WTC11 (cell line): Measurements from ENCODE around the gene SCIN. TPM values are rescaled to one million over a fixed set of nuclear protein-coding genes. Genes with fewer than 3 reads are reported as not detected.

Experiments
- ATAC-seq: fragments of 200-7000 bp; cut with Tn5 transposase; 2 replicates; pipeline ENCODE4 v1.10.0; 2021; ENCODE audit warnings: mild to moderate bottlenecking, moderate library complexity
- CTCF ChIA-PET: fragments of 300-600 bp; sonication (Branson Sonifier 250); formaldehyde crosslinking; loops from one replicate; lab custom pipeline; 2021; ENCODE audit warnings: antibody characterized with exemption; lab: Charles Lee
- POLR2A ChIA-PET: fragments of 350-600 bp; sonication (Branson Sonifier 250); formaldehyde crosslinking; loops from one replicate; lab custom pipeline; 2021; ENCODE audit warnings: antibody characterized with exemption; lab: Charles Lee
- DNase-seq: peaks from one replicate; pipeline ENCODE4 v3.0.0; 2021; ENCODE audit warnings: low spot score
- H3K27ac Mint-ChIP-seq: 2 replicates; pipeline ENCODE4 v1.8.0; 2021; ENCODE audit warnings: mixed read lengths
- H3K27me3 Mint-ChIP-seq: 2 replicates; pipeline ENCODE4 v1.8.0; 2021; ENCODE audit warnings: low read depth, mild to moderate bottlenecking, moderate library complexity, mixed read lengths
- H3K36me3 Mint-ChIP-seq: 2 replicates; pipeline ENCODE4 v1.8.0; 2021; ENCODE audit warnings: mixed read lengths
- H3K4me1 Mint-ChIP-seq: 2 replicates; pipeline ENCODE4 v1.8.0; 2022; ENCODE audit warnings: mixed read lengths
- H3K4me3 Mint-ChIP-seq: 2 replicates; pipeline ENCODE4 v1.8.0; 2021; ENCODE audit warnings: mild to moderate bottlenecking, moderate library complexity, mixed read lengths
- H3K9me3 Mint-ChIP-seq: 2 replicates; pipeline ENCODE4 v1.8.0; 2021; ENCODE audit warnings: mixed read lengths
- MXD4 ChIP-seq: fragments of 250-450 bp; sonication (Bioruptor Pico); IDR thresholded peaks from 2 replicates; pipeline ENCODE4 v1.8.0; 2021; ENCODE audit warnings: mild to moderate bottlenecking, moderate library complexity, borderline replicate concordance
- NR2C2 ChIP-seq: sonication (generic); formaldehyde crosslinking; IDR thresholded peaks from 2 replicates; pipeline ENCODE4 v1.8.0; 2022; ENCODE audit warnings: mild to moderate bottlenecking, missing genetic modification reagents
- NR3C1 ChIP-seq: sonication (generic); formaldehyde crosslinking; conservative IDR thresholded peaks from 2 replicates; pipeline ENCODE4 v1.8.1; 2023; ENCODE audit warnings: low read depth, mild to moderate bottlenecking, missing genetic modification reagents
- SOX15 ChIP-seq: fragments of 250-450 bp; sonication (Bioruptor Pico); IDR thresholded peaks from 2 replicates; pipeline ENCODE4 v1.9.0; 2021; ENCODE audit warnings: mild to moderate bottlenecking
- ZNF317 ChIP-seq: sonication (generic); formaldehyde crosslinking; IDR thresholded peaks from 2 replicates; pipeline ENCODE4 v1.8.1; 2023; ENCODE audit warnings: low read depth, mild to moderate bottlenecking, moderate library complexity, missing genetic modification reagents, borderline replicate concordance
- total RNA-seq: library from RNA; stranded (reverse); gene quantifications from 3 replicates; pipeline ENCODE4 v1.2.3, GENCODE V29; 2021
- TF ChIP-seq, protein P1 (sequence below): sonication (generic); formaldehyde crosslinking; IDR thresholded peaks from 2 replicates; pipeline ENCODE4 v1.8.0; 2023; ENCODE audit warnings: missing genetic modification reagents, mild to moderate bottlenecking, borderline replicate concordance
- TF ChIP-seq, protein P2 (sequence below): fragments of 250-450 bp; sonication (Bioruptor Pico); IDR thresholded peaks from 2 replicates; pipeline ENCODE4 v1.9.0; 2021; ENCODE audit warnings: mild to moderate bottlenecking, borderline replicate concordance
- TF ChIP-seq, protein P3 (sequence below): sonication (generic); formaldehyde crosslinking; IDR thresholded peaks from 2 replicates; pipeline ENCODE4 v1.8.1; 2022; ENCODE audit warnings: mild to moderate bottlenecking, missing genetic modification reagents, moderate library complexity, borderline replicate concordance
- TF ChIP-seq, protein P4 (sequence below): sonication (generic); formaldehyde crosslinking; IDR thresholded peaks from 2 replicates; pipeline ENCODE4 v1.8.1; 2022; ENCODE audit warnings: low read depth, missing genetic modification reagents, borderline replicate concordance
- TF ChIP-seq, protein P5 (sequence below): sonication (generic); formaldehyde crosslinking; IDR thresholded peaks from 2 replicates; pipeline ENCODE4 v1.8.1; 2022; ENCODE audit warnings: mild to moderate bottlenecking, moderate library complexity, missing genetic modification reagents
- TF ChIP-seq, protein P6 (sequence below): sonication (generic); formaldehyde crosslinking; IDR thresholded peaks from 2 replicates; pipeline ENCODE4 v1.8.1; 2023; ENCODE audit warnings: mild to moderate bottlenecking, missing genetic modification reagents, moderate library complexity

The SCIN gene
- total RNA-seq, 1 experiment from 2014 or later = 0.98 TPM

DNA sequence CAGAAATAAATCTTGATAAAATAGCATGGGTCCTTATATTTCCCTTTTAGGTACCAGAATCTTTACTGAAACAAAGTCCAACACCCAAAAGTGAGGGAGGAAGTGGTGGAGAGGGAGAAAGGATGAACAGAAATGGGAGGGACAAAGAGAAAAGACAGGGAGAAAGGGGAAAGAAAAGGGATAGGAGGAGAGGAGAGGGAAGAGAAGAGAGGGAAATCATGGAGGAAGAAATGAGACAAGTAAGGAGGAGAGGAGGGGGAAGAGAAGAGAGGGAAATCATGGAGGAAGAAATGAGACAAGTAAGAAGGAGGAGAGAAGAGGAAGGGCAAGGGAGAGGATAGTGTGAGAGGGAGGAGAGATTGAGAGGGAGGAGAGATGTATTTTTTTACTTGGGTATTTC is 66.8 kb downstream of the SCIN start:
- DNase-seq (no peak), ATAC-seq (no peak)
- POLR2A ChIA-PET = no interaction called here
- H3K36me3 Mint-ChIP-seq = no peaks in the 10 kb centered on the region
- no peak overlapping the region for H3K27ac Mint-ChIP-seq
- H3K27me3 Mint-ChIP-seq = no peaks in the 10 kb centered on the region
- H3K4me1 Mint-ChIP-seq = peaks cover 10% of the 10 kb centered on the region
- TF ChIP-seq, protein P1, sequence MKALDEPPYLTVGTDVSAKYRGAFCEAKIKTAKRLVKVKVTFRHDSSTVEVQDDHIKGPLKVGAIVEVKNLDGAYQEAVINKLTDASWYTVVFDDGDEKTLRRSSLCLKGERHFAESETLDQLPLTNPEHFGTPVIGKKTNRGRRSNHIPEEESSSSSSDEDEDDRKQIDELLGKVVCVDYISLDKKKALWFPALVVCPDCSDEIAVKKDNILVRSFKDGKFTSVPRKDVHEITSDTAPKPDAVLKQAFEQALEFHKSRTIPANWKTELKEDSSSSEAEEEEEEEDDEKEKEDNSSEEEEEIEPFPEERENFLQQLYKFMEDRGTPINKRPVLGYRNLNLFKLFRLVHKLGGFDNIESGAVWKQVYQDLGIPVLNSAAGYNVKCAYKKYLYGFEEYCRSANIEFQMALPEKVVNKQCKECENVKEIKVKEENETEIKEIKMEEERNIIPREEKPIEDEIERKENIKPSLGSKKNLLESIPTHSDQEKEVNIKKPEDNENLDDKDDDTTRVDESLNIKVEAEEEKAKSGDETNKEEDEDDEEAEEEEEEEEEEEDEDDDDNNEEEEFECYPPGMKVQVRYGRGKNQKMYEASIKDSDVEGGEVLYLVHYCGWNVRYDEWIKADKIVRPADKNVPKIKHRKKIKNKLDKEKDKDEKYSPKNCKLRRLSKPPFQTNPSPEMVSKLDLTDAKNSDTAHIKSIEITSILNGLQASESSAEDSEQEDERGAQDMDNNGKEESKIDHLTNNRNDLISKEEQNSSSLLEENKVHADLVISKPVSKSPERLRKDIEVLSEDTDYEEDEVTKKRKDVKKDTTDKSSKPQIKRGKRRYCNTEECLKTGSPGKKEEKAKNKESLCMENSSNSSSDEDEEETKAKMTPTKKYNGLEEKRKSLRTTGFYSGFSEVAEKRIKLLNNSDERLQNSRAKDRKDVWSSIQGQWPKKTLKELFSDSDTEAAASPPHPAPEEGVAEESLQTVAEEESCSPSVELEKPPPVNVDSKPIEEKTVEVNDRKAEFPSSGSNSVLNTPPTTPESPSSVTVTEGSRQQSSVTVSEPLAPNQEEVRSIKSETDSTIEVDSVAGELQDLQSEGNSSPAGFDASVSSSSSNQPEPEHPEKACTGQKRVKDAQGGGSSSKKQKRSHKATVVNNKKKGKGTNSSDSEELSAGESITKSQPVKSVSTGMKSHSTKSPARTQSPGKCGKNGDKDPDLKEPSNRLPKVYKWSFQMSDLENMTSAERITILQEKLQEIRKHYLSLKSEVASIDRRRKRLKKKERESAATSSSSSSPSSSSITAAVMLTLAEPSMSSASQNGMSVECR = no peak
- TF ChIP-seq, protein P2, sequence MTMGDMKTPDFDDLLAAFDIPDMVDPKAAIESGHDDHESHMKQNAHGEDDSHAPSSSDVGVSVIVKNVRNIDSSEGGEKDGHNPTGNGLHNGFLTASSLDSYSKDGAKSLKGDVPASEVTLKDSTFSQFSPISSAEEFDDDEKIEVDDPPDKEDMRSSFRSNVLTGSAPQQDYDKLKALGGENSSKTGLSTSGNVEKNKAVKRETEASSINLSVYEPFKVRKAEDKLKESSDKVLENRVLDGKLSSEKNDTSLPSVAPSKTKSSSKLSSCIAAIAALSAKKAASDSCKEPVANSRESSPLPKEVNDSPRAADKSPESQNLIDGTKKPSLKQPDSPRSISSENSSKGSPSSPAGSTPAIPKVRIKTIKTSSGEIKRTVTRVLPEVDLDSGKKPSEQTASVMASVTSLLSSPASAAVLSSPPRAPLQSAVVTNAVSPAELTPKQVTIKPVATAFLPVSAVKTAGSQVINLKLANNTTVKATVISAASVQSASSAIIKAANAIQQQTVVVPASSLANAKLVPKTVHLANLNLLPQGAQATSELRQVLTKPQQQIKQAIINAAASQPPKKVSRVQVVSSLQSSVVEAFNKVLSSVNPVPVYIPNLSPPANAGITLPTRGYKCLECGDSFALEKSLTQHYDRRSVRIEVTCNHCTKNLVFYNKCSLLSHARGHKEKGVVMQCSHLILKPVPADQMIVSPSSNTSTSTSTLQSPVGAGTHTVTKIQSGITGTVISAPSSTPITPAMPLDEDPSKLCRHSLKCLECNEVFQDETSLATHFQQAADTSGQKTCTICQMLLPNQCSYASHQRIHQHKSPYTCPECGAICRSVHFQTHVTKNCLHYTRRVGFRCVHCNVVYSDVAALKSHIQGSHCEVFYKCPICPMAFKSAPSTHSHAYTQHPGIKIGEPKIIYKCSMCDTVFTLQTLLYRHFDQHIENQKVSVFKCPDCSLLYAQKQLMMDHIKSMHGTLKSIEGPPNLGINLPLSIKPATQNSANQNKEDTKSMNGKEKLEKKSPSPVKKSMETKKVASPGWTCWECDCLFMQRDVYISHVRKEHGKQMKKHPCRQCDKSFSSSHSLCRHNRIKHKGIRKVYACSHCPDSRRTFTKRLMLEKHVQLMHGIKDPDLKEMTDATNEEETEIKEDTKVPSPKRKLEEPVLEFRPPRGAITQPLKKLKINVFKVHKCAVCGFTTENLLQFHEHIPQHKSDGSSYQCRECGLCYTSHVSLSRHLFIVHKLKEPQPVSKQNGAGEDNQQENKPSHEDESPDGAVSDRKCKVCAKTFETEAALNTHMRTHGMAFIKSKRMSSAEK (CRISPR knock-in tag) = no peak
- TF ChIP-seq NR2C2 (CRISPR knock-in tag) = no peak
- no peak for TF ChIP-seq ZNF317
- TF ChIP-seq, protein P3, sequence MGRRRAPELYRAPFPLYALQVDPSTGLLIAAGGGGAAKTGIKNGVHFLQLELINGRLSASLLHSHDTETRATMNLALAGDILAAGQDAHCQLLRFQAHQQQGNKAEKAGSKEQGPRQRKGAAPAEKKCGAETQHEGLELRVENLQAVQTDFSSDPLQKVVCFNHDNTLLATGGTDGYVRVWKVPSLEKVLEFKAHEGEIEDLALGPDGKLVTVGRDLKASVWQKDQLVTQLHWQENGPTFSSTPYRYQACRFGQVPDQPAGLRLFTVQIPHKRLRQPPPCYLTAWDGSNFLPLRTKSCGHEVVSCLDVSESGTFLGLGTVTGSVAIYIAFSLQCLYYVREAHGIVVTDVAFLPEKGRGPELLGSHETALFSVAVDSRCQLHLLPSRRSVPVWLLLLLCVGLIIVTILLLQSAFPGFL = no peak
- TF ChIP-seq, protein P4, sequence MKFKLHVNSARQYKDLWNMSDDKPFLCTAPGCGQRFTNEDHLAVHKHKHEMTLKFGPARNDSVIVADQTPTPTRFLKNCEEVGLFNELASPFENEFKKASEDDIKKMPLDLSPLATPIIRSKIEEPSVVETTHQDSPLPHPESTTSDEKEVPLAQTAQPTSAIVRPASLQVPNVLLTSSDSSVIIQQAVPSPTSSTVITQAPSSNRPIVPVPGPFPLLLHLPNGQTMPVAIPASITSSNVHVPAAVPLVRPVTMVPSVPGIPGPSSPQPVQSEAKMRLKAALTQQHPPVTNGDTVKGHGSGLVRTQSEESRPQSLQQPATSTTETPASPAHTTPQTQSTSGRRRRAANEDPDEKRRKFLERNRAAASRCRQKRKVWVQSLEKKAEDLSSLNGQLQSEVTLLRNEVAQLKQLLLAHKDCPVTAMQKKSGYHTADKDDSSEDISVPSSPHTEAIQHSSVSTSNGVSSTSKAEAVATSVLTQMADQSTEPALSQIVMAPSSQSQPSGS (CRISPR knock-in tag) = no peak
- TF ChIP-seq NR3C1 = no peak
- TF ChIP-seq, protein P5, sequence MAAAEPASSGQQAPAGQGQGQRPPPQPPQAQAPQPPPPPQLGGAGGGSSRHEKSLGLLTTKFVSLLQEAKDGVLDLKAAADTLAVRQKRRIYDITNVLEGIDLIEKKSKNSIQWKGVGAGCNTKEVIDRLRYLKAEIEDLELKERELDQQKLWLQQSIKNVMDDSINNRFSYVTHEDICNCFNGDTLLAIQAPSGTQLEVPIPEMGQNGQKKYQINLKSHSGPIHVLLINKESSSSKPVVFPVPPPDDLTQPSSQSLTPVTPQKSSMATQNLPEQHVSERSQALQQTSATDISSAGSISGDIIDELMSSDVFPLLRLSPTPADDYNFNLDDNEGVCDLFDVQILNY (CRISPR knock-in tag) = no peak
- TF ChIP-seq, protein P6, sequence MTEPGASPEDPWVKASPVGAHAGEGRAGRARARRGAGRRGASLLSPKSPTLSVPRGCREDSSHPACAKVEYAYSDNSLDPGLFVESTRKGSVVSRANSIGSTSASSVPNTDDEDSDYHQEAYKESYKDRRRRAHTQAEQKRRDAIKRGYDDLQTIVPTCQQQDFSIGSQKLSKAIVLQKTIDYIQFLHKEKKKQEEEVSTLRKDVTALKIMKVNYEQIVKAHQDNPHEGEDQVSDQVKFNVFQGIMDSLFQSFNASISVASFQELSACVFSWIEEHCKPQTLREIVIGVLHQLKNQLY (CRISPR knock-in tag) = no peak
- TF ChIP-seq MXD4 = no peak
- no peak for TF ChIP-seq SOX15 (CRISPR knock-in tag)
- no peaks in the 10 kb centered on the region for H3K9me3 Mint-ChIP-seq
- no peak overlapping the region for H3K4me3 Mint-ChIP-seq
- CTCF ChIA-PET = no interaction called here
